NCI-H82 treated with DMSO at 0.1 percent for 48 hours (cell line): ENCODE results near the gene FUT8.

Source experiments
- DNase-seq: peaks from one replicate; lab custom pipeline; 2025; ENCODE audit not compliant: unreplicated experiment; lab: John Stamatoyannopoulos, UW

Gene FUT8

DNA sequence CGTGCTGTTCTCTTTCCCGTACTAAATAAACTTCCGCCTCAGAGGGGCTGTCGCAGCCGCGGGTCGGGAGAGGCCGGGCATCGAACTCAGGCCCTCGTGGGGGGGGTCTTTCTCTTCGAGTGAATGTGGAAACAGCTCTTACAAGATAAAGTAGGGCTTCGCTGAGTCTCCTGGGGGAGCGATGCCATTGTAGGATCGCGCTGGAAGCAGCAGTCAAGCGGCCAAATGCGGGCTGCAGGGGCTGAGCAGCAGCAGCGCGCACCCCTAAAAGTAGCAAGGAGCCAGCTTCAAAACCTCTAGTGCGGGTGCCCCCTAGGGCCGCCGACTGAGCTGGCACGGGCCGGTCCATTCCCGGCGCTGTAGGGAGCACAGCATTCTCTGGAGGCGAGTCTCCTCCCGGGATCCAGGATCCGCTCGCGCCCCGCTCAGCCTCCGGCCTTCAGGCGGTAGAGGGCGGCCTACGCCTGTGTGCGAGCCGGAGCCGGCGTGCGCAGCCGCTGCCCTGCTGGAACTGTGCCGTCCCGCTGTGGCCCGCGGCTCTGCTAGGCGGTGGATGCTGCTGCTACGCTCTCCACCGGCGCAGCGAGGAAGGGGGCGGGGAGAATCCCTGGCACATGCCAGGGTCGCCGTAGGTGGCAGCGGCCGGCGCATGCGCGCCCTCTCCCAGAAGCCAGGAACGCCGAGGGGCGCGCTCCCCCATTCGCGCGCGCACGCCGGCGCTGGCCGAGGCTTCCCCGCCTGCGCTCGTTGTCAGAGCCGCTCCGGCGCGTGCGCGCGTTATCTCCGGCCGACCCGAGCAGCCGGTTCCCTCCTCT lies at the start of gene FUT8:
TSS of gene FUT8 (plus strand) at position 699 of the 815 bp plus-strand sequence. CDS start 148,834 bp downstream, outside the sequence.
- peak; percentile 37 for DNase-seq

DNA sequence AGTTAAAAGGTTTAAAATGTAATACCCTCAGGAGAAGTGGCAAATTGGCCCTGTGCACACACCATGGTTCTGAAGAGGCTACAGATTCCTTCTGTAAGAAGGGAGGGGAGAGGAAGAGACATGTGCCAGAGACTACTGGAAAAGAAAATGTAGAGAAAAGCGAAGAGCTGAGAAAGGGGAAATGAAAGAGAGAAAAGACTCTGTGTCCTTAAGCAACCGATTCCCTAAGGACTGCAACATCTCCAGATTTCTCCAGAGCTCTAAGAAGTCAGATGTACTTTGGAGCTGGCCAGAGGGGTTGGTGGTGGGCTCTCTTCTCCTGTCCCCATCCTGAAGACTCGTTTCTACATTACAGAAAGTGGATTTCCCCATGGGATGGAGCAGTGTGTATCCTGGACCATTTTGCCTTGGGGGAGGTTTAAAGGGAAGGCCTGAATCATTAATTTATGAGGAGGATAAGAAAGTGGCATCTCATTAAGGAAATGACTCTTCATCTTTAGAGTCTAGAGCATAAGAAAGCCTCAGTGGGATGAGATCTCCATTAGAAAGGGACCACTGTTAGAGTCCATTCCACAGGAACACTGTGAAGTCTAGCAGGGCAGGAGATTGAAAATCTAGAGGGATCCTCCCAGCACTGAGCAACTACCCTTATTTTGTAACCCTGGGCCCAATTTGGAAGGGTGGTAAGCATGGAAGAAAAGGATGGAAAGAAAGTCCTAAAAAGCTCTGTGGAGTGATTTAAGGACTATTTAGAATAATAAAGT lies 45.5 kb upstream of the FUT8 start:
- no peak for DNase-seq

DNA sequence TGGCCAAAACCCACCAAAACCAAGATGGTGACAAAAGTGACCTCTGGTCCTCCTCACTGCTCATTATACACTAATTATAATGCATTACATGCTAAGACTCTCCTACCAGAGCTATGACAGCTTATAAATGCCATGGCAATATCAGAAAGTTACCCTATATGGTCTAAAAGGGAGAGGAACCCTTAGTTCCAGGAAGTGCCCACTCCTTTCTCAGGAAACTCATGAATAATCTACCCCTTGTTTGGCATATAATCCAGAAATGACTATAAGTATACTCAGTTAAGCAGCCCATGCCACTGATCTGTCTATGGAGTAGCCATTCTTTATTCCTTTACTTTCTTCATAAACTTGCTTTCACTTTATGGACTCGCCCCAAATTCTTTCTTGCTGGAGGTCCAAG lies 43.0 kb upstream of the FUT8 start:
- DNase-seq, result no peak

DNA sequence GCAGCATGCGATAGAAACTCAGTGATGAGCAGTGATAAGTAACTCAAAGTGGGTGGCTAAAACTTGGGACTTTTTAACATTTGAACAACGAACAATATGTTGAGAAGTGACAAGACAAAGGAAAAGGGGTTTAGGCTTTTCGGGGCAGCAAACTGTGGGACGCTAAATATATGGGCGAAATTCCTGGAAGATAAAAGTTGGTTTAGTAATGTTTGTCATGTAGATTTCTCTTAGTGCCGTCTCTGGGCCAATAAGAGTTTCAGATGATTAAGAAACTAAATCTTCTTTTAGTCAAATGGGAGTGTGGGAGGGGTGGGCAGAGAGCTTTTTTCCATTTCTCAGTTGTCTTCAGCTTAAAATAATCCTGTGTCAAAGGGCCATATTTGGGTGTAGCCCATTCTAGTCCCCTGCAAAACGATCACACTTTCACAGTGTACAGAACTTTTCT lies 41.7 kb upstream of the FUT8 start:
- peak; percentile 4 for DNase-seq

DNA sequence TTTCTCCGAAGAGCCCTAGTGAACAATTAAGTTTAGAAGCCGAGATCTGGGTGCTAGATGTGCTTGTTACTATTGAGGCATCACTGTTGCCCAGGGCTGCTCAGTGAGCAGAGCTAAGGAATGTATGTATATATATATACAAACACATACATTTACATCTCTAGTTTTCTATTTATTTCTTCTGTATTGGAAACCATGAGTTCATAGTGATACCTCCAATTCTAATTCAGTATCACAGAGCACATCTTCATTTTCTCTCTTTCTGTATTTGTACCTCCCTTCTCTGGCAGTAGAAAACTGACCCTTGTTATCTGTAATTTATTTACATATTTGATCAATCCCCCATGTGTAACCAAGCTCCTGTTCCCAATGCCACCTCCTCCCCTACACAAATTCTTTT lies 40.7 kb upstream of the FUT8 start:
- DNase-seq, result no peak

DNA sequence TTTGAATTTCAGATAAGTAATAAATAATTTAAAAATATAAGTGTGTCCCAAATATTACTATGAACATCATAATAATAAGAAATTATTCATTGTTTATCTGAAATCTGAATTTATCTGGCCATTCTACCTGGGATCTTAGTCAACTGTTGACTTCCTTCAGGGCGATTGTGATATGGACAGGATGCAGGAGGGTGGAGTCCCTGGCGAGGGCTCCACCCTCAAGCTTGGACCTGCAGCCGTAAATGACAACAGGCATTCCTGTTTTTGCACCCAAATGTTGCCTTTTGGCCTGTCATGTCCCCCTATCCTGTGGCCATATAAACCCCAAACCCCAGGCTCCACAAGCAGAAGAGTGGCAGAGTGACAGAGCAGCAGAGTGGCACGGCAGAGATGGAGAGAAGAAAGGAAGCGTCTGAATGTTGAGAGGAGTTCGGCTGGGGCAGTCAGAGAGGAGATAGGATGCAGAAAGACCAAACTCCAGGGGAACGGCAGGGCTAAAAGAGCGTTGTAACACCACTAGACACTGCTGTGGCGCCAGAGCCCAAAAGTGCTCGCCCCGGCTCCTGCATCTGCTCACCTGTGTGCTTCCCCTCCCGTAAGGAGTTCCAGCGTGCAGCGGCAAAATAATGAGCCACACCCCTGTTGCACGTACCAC lies 39.4 kb upstream of the FUT8 start:
- no peak for DNase-seq

DNA sequence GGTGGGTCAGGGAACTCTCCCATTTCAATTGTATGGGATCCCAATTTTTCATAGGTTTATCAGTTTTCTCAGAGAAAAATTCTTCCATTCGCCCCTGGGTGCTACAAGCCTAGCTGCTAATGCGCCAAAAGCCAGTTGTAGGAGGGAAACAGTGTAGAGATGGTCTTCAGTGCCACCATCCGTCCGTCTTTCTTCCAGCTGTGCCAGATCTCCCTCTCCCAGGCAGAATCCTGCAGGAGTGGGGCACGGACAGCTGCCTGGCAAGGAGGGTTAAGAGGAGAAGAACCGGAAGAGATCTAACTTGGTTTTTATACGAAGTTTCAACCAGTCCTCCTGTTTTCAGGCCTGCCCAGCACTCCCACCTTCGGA lies 38.9 kb upstream of the FUT8 start:
- DNase-seq, result no peak

DNA sequence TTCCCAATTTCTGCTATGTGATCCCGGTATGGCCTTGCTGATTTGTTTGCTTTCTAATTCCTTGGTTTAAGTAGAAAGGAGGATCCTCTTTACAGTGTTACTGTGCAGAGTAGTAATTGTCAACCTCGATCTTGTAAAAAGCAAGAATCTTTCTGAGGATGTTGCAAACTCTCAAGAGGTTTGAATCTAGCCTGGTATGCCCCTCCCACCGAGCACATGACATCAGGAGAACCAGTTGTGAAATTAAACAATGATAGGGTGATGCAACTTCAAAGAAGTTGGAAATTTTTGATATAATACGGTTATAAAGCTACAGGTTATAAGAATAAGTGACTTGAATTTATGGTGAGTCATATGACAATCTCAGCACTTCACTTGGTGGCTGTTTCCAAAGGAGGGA lies 35.0 kb upstream of the FUT8 start:
- DNase-seq, result no peak

DNA sequence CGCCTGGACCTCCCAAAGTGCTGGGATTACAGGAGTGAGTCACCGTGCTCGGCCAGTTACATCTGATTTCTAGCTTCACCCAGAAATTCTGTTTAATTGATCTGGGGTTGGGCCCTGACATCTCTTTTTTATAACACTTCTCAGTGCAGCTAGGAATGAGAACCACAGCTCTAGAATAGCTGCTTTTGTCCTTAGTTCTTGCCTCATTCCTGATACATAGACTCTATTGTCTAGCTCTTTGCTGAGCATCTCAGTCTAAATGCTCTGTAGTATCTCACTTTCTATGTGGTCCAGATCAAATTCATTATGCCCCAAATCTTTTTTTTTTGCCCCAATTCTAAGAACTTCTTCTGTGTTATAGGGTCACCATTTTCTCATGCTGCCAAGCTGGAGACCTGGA lies 29.9 kb upstream of the FUT8 start:
- no peak for DNase-seq

DNA sequence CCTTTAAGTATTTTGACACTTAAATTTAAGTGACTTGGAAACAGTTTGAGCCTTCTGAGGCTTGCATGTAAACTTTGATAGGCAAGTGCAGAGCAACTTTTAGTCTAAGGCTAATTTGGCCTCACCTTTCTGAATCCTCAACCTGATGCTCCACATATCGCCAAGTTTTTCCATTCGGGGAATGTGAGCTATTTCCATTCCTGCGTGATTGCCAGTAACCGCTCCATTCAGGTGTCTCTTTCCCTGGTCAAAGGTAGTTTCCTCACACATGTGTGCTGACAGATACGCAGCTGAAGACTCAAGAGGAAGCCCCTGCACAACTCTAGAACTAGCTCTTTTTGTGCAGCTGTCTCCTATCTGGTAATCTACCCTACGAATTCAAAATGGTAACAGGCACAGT lies 25.4 kb upstream of the FUT8 start:
- no peak for DNase-seq

DNA sequence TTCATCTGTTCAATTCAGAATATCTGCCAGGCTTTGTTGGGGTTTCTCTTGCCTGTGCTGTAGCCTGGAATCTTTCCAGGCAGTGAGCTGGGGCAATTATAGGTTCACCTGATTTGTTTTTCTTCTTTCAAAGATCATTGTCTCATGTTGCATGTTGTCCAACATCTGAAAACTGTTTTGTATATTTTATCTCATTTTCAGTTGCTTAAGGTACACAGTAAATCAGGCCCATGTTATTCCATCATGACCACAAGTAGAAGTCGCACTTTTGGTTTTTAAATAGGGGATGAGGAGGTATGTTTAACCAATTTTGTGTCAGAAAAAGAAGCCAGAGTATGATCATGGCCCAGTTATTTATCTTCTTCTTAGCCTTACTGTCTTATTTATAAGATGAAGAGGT lies 24.9 kb upstream of the FUT8 start:
- DNase-seq, result no peak

DNA sequence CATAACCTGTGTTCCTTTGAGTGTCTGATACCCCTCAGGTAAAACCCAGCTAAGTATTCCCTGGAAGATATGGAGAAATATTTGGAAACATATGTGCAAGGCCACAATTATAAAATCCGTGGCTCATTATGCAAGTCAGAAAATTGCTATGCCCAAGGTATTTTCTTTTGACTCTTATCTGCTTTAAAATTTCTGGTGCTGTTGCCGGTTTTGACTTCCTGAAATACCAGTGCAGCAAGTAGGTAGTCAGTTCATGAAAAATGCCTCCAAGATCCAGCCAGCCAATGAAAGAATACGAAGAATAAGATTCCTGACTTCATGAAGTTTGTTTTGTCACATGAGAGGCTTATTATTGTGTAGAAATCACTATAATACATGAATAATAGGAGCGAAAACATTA lies 20.2 kb upstream of the FUT8 start:
- no peak for DNase-seq

DNA sequence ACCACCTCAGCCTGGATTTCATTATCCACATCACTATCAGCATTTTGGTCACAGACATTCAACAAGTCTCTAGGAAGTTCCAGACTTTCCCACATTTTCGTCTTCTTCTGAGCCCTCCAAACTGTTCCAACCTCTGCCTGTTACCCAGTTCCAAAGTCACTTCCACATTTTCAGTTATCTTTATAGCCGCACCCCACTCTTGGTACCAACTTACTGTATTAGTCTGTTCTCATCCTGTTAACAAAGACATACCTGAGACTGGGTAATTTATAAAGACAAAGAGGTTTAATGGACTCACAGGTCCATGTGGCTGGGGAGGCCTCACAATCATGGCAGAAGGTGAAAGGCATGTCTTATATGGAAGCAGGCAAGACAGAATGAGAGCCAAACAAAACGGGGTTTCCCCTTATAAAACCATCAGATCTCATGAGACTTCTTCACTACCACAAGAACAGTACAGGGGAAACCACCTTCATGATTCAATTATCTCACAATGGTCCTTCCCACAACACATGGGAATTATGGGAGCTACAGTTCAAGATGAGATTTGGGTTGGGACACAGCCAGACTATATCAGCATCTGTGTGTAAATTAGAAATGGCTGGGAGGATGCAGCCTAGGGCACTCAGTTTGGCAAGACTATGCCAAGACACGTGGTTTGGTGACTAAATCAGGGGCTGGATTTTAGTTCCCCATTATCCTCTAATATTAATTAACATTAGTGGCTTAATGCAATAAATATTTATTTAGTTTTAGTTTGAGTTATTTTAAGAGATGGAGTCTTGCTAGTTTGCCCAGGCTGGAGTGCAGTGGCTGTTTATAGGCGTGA lies 16.2 kb upstream of the FUT8 start:
- DNase-seq, result no peak

DNA sequence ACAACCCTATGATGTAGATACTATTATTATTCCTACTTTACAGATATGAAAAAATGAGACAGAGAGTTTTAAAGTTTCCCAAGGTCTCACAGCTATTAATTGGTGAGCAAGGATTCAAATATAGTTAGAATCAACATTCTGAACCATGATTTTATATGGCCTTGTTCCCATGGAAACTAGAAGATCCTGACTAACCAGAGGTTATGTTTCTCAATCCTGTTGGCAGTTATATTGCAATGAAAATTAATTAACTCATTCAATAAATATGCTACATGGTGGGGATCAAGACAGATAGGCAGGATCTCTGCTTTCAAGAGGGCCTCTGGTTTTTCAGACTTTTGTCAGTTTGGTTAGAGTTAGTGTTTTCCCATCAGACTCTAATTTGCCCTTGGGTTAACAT lies 9.3 kb upstream of the FUT8 start:
- no peak for DNase-seq

DNA sequence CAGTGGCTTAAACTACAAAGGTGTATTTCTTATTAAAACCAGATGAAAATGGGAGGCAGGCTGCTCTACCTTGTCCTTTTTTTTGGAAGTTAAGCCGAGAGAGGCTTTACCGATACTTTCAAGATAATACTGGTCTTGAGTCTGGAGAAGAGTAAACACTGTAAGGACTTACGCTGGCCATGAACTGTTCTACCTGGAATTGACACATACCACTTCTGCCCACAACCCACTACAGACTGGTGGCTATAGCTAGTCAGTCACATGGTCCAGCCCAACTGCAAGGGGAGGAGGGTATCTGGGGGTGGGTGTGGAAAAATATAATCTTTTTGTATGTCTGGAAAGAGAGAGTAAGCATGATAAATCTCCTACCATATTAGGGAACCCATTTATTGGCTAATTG lies 4.4 kb upstream of the FUT8 start:
- no peak for DNase-seq

DNA sequence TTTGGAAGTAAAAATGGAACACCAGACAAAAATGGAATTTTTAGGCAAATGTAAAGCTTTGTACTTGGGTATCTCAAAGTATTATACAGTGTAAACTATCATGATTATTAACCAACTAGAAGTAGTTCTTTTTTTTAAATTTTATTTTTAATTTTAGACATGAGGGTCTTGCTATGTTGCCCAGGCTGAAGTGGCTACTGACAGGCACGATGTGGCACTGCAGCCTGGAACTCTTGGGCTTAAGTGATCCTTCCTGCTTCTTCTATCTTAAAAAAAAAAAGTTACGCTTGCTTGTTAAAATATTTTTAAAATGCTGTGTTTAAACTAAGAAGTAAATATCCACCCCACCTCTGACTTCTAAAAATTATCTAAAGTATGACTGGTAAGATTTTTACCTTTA lies 1.9 kb upstream of the FUT8 start:
- DNase-seq, result no peak

DNA sequence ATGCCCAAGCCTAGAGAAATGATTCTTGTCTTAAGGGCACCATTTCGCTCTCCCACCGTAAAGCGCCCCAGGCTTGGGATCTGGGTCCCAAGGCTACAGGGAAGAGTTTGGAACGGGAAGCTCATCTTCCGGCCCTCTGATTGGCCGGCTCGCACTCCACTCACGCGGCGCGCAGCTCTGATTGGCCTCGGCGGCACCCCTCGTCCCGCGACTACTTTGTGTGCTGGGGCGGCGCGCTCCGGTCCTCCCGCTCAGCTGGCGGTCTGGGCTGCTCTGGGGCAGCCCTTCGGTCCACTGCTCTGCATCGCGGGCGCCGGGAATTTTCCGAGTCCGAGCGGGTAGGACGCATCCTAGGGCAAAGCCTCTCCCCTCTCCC lies 886 bp upstream of the FUT8 start:
- DNase-seq, result peak; percentile 70

DNA sequence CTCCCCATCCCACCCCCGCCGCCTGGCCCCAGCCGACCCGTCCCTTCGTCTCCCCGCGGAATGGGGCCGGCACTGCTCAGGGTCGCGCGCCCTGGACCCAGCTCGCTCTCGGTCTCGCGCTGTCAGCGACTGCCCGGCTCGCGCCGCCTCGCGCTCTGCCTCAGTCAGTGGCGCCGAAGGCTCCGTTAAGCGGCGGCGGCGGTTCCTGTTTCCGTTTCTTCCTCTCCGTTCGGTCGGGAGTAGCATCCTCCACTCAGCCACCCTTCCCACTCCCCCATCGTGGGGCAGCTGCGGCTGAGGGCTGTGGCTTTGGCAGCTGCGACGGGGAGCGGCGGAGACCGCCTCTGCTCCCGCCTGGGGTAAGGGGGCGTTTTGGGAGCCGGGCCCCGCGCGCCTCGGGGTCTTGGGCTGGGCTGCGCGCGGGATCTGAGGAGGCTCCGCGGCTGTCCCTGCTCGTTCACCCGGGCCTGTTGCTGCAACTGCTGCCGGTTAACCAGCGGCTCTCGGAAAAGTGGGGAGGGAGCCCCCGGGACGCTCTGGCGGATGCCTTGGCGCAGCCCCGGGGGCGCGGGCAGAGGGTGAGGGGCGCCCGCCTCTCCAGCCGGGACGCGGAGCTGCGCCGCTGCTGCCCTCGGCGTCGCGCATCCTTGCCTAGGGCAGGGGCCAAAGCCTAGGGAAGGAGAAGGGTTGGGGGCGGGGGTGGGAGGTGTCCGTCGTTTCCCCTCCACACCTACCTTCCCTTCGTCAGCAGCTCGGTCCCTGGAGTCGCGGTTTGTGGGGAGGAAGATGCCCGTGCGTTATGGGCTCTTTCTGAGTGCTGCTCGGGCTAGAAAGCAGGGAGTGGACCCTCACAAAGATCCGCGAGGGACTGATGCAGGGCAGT lies 567 bp downstream of the FUT8 start:
- DNase-seq, result peak; percentile 9

DNA sequence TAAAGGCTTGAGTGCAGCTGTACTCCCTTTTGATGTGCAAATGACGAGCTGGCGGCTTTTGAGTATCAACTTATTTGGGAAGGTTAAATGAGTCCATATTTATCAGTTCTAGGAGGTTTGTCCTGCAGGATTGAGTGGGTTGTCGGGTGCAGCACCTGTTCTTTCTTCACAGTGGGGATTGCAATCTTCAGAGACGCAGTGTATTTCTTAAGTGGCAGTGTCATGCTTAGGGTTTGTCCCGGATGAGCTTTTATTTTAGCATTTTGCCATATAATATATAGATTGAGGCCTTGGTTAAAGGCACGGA lies 1.2 kb downstream of the FUT8 start:
- DNase-seq, result no peak

DNA sequence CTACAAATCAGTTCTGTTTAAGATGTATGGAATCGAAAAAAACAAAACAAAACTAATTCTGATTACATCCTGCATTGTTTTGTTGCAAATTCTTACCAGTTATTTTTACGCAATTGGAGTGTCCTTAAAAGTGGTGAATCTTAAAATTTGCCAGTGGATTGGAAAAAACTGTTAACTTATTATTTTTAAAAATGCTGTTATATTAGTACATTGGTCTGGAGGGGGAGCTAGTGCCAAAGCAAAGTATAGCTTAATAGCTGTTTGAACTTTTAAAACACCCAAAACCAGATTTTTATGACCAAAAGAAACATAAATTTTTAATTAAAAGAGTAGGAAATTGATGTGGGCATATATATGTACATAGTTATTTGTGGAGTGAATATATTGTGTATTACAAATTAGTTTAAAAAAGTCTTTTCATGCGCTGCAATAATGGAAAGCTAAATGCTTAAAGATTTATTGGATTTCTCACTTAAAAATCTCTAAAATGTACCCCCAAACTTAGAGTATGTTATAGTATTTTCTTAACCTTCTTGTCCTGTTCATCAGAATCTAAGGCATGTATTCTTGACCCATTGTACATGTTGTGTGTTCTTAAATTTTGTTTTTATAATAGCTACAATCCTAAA lies 2.5 kb downstream of the FUT8 start:
- DNase-seq, result no peak
